Measurements from ENCODE around the gene LIX1L. TPM values are rescaled to one million over a fixed set of nuclear protein-coding genes. Genes with fewer than 3 reads are reported as not detected.

Gene LIX1L
- total RNA-seq, 3 donors from 2014 or later, result 40.7 to 43.3 (median 41.9) TPM

GRCh38 chr1:145892486-145893087 lies 65.2 kb downstream of the LIX1L start:
- no peak for ATAC-seq
- DNase-seq, result no peak
- no peaks in the 10 kb centered on the region for H3K27me3 Mint-ChIP-seq (ENCODE audit: low read depth)
- H3K36me3 Mint-ChIP-seq (ENCODE audit: insufficient read depth), result peaks cover 2% of the 10 kb centered on the region
- no peak overlapping the region for H3K4me3 Mint-ChIP-seq
- H3K4me1 Mint-ChIP-seq (ENCODE audit: low read depth), result no peaks in the 10 kb centered on the region
- no peaks in the 10 kb centered on the region for H3K9me3 Mint-ChIP-seq

DNA sequence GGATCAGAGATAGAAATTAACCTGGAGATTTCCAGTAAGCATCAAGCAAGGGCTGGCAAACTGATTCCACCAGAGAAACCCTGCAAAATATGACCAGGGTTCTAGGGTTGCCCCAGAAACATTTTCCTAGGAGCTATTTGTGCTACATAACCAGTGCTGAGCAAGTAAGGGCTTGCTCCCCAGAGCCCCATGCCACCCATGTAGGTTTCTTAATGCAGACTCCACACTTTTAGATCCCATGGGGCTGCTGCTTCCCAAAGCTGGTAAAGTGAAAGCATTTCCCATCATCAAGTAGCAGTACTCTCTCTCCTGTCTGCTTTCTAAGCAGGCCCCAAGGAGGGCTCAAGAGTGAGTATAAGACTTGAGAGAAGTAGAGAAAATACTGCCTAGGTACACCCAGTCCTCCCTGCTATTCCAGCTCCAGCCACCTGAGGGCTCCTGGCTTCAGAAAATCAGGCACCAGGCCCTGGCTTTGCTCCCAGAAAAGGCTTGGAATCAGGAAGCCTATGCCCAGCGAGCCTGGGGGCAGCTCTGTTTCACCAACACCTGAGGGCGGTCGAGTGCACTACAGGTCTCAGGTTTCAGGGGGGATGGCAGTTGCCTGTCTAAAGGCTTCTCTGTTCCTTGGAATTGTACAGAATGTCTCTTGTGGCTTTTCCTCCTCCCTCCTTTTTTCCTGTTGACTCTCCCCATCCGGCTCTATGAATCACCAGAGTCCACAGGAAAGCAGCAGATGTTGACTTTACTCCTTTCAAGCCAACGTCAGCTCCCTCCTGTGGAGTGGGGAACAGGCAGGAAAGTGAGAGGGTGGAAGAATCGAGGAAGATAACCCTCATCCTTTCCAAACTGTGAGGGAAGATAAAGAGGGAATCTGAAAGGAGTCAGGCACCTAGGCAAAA lies 66.0 kb downstream of the LIX1L start:
- Mint-ChIP-seq H3K9me3 (no peaks in the 10 kb centered on the region), H3K4me1 (ENCODE audit: low read depth) (peaks cover under 1% of the 10 kb centered on the region), H3K36me3 (ENCODE audit: insufficient read depth) (peaks cover 2% of the 10 kb centered on the region), H3K4me3 (no peak overlapping the region), H3K27me3 (ENCODE audit: low read depth) (peaks cover 1% of the 10 kb centered on the region)
- DNase-seq, result peak; percentile 46
- peak; percentile 62 to 66 for ATAC-seq

DNA sequence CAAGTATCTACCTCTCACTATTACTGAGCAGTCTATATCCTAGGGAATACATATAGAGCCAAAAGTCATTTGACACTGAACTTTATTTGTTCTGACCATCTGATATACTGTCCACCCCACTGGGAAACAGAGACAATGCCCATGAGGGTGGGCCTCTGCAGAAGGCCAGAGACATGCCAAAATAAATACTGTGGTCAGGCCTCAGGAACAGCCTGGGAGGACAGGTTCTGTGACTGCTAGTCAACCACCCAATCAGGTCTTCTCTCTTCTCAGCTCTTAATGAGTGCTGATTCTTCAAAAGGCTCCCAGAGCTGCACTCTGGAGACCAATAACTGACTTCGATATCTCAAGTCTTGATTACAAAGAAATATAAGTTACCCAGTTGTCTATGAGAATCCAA lies 66.7 kb downstream of the LIX1L start:
- ATAC-seq (no peak), DNase-seq (no peak)
- no peaks in the 10 kb centered on the region for H3K9me3 Mint-ChIP-seq
- no peak overlapping the region for H3K4me3 Mint-ChIP-seq
- peaks cover 2% of the 10 kb centered on the region for H3K27me3 Mint-ChIP-seq (ENCODE audit: low read depth)
- peaks cover 2% of the 10 kb centered on the region for H3K36me3 Mint-ChIP-seq (ENCODE audit: insufficient read depth)
- peaks cover 5% of the 10 kb centered on the region for H3K4me1 Mint-ChIP-seq (ENCODE audit: low read depth)

GRCh38 chr1:145889722-145890121 lies 68.1 kb downstream of the LIX1L start:
- Mint-ChIP-seq H3K27me3 (ENCODE audit: low read depth) (peaks cover 10% of the 10 kb centered on the region), H3K36me3 (ENCODE audit: insufficient read depth) (peaks cover 2% of the 10 kb centered on the region), H3K9me3 (no peaks in the 10 kb centered on the region), H3K4me1 (ENCODE audit: low read depth) (peaks cover 16% of the 10 kb centered on the region), H3K4me3 (no peak overlapping the region)
- DNase-seq (no peak), ATAC-seq (no peak)

GRCh38 chr1:145887631-145888030 lies 70.2 kb downstream of the LIX1L start:
- ATAC-seq (no peak), DNase-seq (no peak)
- Mint-ChIP-seq H3K27me3 (ENCODE audit: low read depth) (peaks cover 22% of the 10 kb centered on the region), H3K4me3 (no peak overlapping the region), H3K36me3 (ENCODE audit: insufficient read depth) (no peaks in the 10 kb centered on the region), H3K9me3 (no peaks in the 10 kb centered on the region), H3K4me1 (ENCODE audit: low read depth) (peaks cover 18% of the 10 kb centered on the region)

- H3K27me3 Mint-ChIP-seq (ENCODE audit: low read depth), result peaks cover 24% of the 10 kb centered on the region
- peaks cover 18% of the 10 kb centered on the region for H3K4me1 Mint-ChIP-seq (ENCODE audit: low read depth)
- no peak for DNase-seq
- H3K4me3 Mint-ChIP-seq, result peak overlapping the region; percentile 42
- H3K36me3 Mint-ChIP-seq (ENCODE audit: insufficient read depth), result no peaks in the 10 kb centered on the region
- no peak for ATAC-seq
- no peaks in the 10 kb centered on the region for H3K9me3 Mint-ChIP-seq
Observed at GRCh38 chr1:145886816-145887215, 71.0 kb downstream of the LIX1L start.

GRCh38 chr1:145886390-145886789 lies 71.4 kb downstream of the LIX1L start:
- ATAC-seq (peak in 1 of 2 donors; percentile 9), DNase-seq (no peak)
- Mint-ChIP-seq H3K4me1 (ENCODE audit: low read depth) (peaks cover 18% of the 10 kb centered on the region), H3K36me3 (ENCODE audit: insufficient read depth) (no peaks in the 10 kb centered on the region), H3K27me3 (ENCODE audit: low read depth) (peaks cover 24% of the 10 kb centered on the region), H3K4me3 (peak overlapping the region; percentile 82), H3K9me3 (no peaks in the 10 kb centered on the region)

GRCh38 chr1:145885738-145886287 lies 72.0 kb downstream of the LIX1L start, which contains the start of gene ANKRD35:
ANKRD35 (minus strand) TSS chr1:145885866; CDS start chr1:145885758, 108 bp downstream.
- Mint-ChIP-seq H3K4me1 (ENCODE audit: low read depth) (peaks cover 18% of the 10 kb centered on the region), H3K9me3 (no peaks in the 10 kb centered on the region), H3K4me3 (peak within 1 kb of the TSS; percentile 82), H3K36me3 (ENCODE audit: insufficient read depth) (no peaks in the 10 kb centered on the region), H3K27me3 (ENCODE audit: low read depth) (peaks cover 24% of the 10 kb centered on the region)
- ATAC-seq (peak; percentile 99 to 100), DNase-seq (peak; percentile 79)

DNA sequence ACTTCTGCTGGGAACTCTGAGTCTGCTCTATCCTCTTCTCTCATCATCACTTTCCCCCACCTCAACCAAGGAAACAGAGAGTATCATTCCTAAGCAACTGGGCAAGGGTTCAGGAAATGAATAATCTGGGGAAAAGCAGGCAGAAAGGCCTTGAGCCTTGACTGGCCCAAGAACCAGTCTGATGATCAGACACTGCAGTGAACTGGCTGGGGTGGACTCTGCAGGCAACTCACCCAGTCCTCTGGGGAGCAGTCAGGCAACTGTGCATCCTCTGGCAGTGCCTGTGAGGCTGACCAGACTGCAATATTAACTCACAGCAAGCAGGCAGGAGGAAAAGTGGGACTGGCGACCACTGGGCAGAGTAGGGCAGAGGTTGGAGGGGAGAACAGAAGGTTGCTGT lies 73.1 kb downstream of the LIX1L start:
- H3K27me3 Mint-ChIP-seq (ENCODE audit: low read depth), result peaks cover 24% of the 10 kb centered on the region
- H3K4me3 Mint-ChIP-seq, result peak overlapping the region; percentile 82
- H3K36me3 Mint-ChIP-seq (ENCODE audit: insufficient read depth), result no peaks in the 10 kb centered on the region

More for the DNA sequence above, 73.1 kb downstream of the LIX1L start:
- DNase-seq (no peak), ATAC-seq (no peak)
- Mint-ChIP-seq H3K4me1 (ENCODE audit: low read depth) (peaks cover 18% of the 10 kb centered on the region), H3K9me3 (no peaks in the 10 kb centered on the region)

Other genes starting within 250 kb of the LIX1L start
- gene CD160, start 238.5 kb downstream of the LIX1L start, total RNA-seq, result 1 to 10 TPM; 1.7 to 6.4 (median 2.2) TPM
- gene RNF115, start 133.9 kb downstream of the LIX1L start, total RNA-seq, result 10 to 100 TPM; 12.6 to 13.5 (median 12.6) TPM
- 10 to 100 TPM; 55.6 to 64.5 (median 55.8) TPM for gene POLR3C, start 133.8 kb downstream of the LIX1L start, total RNA-seq
- gene NUDT17, start 112.4 kb downstream of the LIX1L start, total RNA-seq, result 1 to 10 TPM; 2.1 to 3.1 (median 2.8) TPM
- 10 to 100 TPM; 10.6 to 14.2 (median 12.0) TPM for gene PIAS3, start 98.9 kb downstream of the LIX1L start, total RNA-seq
- gene ANKRD35, start 72.2 kb downstream of the LIX1L start, total RNA-seq, result under 1 TPM; 0.05 to 0.42 (median 0.10) TPM
- 1 to 10 TPM; 1.2 to 1.4 (median 1.2) TPM for gene ITGA10, start 48.0 kb downstream of the LIX1L start, total RNA-seq
- 10 to 100 TPM; 26.3 to 28.6 (median 28.0) TPM for gene PEX11B, start 39.3 kb downstream of the LIX1L start, total RNA-seq
- gene RBM8A, start 30.5 kb downstream of the LIX1L start, total RNA-seq, result 100 to 1,000 TPM; 603 to 609 (median 606) TPM
- gene ANKRD34A, start 6.6 kb upstream of the LIX1L start, total RNA-seq, result 1 to 10 TPM; 6.2 to 8.7 (median 7.6) TPM
- 10 to 100 TPM; 11.7 to 14.5 (median 13.9) TPM for gene POLR3GL, start 6.7 kb upstream of the LIX1L start, total RNA-seq
- 10 to 100 TPM; 68.9 to 91.0 (median 83.7) TPM for gene TXNIP, start 38.6 kb upstream of the LIX1L start, total RNA-seq
- gene HJV, start 63.7 kb upstream of the LIX1L start, total RNA-seq, result not detected
- under 1 TPM; 0.61 to 0.76 (median 0.63) TPM for gene NBPF10, start 186.8 kb upstream of the LIX1L start, total RNA-seq